Measurements from ENCODE around the gene PFDN4.
"Not testable (repeated sequence)": the region's sequence is repeated elsewhere in the genome, so short reads cannot be mapped to it uniquely, and the experiment has no call there.

The PFDN4 gene

GRCh38 chr20:54201268-54201846 is 6.5 kb upstream of the PFDN4 start:
- no peak for DNase-seq

- no peak for DNase-seq
Observed at GRCh38 chr20:54203281-54203680, 4.6 kb upstream of the PFDN4 start.

- no peak for DNase-seq
Observed at GRCh38 chr20:54204063-54204462, 3.8 kb upstream of the PFDN4 start.

GRCh38 chr20:54204481-54204880 is 3.4 kb upstream of the PFDN4 start:
- no peak for DNase-seq

- DNase-seq: no peak
Observed at GRCh38 chr20:54205450-54205849, 2.4 kb upstream of the PFDN4 start.

GRCh38 chr20:54207053-54207742 is 689 bp upstream of the PFDN4 start:
- DNase-seq: no peak

GRCh38 chr20:54208548-54209176 is 775 bp downstream of the PFDN4 start:
- no peak for DNase-seq

GRCh38 chr20:54209216-54209813 is 1.4 kb downstream of the PFDN4 start:
- no peak for DNase-seq

GRCh38 chr20:54212226-54212625 is 4.3 kb downstream of the PFDN4 start:
- DNase-seq: no peak

- DNase-seq: no peak
Observed at GRCh38 chr20:54212871-54213270, 5.0 kb downstream of the PFDN4 start.

- no peak for DNase-seq
Observed at GRCh38 chr20:54214566-54214965, 6.7 kb downstream of the PFDN4 start.

GRCh38 chr20:54215157-54215789 is 7.4 kb downstream of the PFDN4 start:
- DNase-seq: no peak

- no peak for DNase-seq
Observed at GRCh38 chr20:54217762-54218161, 9.9 kb downstream of the PFDN4 start.

GRCh38 chr20:54218470-54218869 is 10.6 kb downstream of the PFDN4 start:
- DNase-seq: no peak

GRCh38 chr20:54219751-54220426 is 12.0 kb downstream of the PFDN4 start:
- no peak for DNase-seq

GRCh38 chr20:54220722-54221121 is 12.8 kb downstream of the PFDN4 start:
- no peak for DNase-seq

GRCh38 chr20:54221353-54221752 is 13.5 kb downstream of the PFDN4 start:
- no peak for DNase-seq

- no peak for DNase-seq
Observed at GRCh38 chr20:54221996-54222890, 14.4 kb downstream of the PFDN4 start.

GRCh38 chr20:54223285-54223684 is 15.4 kb downstream of the PFDN4 start:
- no peak for DNase-seq

- DNase-seq: no peak
Observed at GRCh38 chr20:54223751-54224150, 15.9 kb downstream of the PFDN4 start.

GRCh38 chr20:54224642-54225041 is 16.8 kb downstream of the PFDN4 start:
- not testable (repeated sequence) for DNase-seq

GRCh38 chr20:54227241-54227640 is 19.4 kb downstream of the PFDN4 start:
- no peak for DNase-seq
